HCT116 (cell line): Measurements from ENCODE around the gene ABHD1. TPM values are rescaled to one million over a fixed set of nuclear protein-coding genes. Genes with fewer than 3 reads are reported as not detected.

Experiments
- ATAC-seq: fragments of 200-7000 bp; cut with Tn5 transposase; 2 replicates; pipeline ENCODE4 v1.9.1; 2020; ENCODE audit warnings: mild to moderate bottlenecking, moderate library complexity
- BruUV-seq: library from RNA; stranded (reverse); fragments of 400-500 nt; replicated peaks from 2 replicates; lab custom pipeline; 2021; lab: Mats Ljungman, UMichigan
- CTCF ChIA-PET: fragments of 300-600 bp; sonication (Branson Sonifier 250); formaldehyde crosslinking; loops from one replicate; lab custom pipeline; 2021; ENCODE audit warnings: antibody characterized with exemption; lab: Charles Lee
- POLR2A ChIA-PET: fragments of 300-600, 350-600 bp; sonication (Branson Sonifier 250); formaldehyde crosslinking; loops from one replicate; lab custom pipeline; 2021; ENCODE audit warnings: antibody characterized with exemption; lab: Charles Lee
- RAD21 ChIA-PET, 2 experiments: fragments of 300-600 bp; sonication (Branson Sonifier 250); formaldehyde crosslinking; loops; one replicate each; lab custom pipeline; 2023; ENCODE audit warnings: low total read pairs in 2 of 2; ENCODE audit not compliant: uncharacterized antibody in 2 of 2, unreplicated experiment in 2 of 2, low non-redundant PET in 1 of 2; lab: Charles Lee
- DNase-seq: peaks from one replicate; pipeline ENCODE4 v3.0.0-alpha.2; 2010; ENCODE audit warnings: low read depth, low spot score
- H2AFZ ChIP-seq: fragments of 200-600 bp; shearing (Covaris generic), sonication (generic); 2 replicates; pipeline ENCODE4 v1.6.1; 2017; ENCODE audit warnings: low read depth, mixed run types, mixed read lengths, antibody characterized with exemption, low read length; ENCODE audit not compliant: poor library complexity, severe bottlenecking
- H3K27ac ChIP-seq: 2 replicates; pipeline ENCODE4 v1.5.1; 2012; ENCODE audit warnings: low read depth, low read length
- H3K27me3 ChIP-seq: fragments of 200-600 bp; sonication (generic); 2 replicates; pipeline ENCODE4 v1.6.1; 2016; ENCODE audit warnings: mixed run types, low read length, mixed read lengths; ENCODE audit not compliant: insufficient read depth
- H3K36me3 ChIP-seq, 2 experiments: fragments of 200-500 bp in 1 of 2; fragments of 200-600 bp in 1 of 2; sonication (Bioruptor generic) in 1 of 2; sonication (generic) in 1 of 2; 2 replicates each; pipeline versions ENCODE4 v1.5.1 to v1.6.1; 2014 to 2016; ENCODE audit warnings: low read length in 2 of 2, inconsistent platforms in 1 of 2, mixed read lengths in 1 of 2, mixed run types in 1 of 2; ENCODE audit not compliant: insufficient read depth in 2 of 2, control insufficient read depth in 1 of 2
- H3K4me1 ChIP-seq, 2 experiments: fragments of 200-600 bp in 1 of 2; sonication (generic) in 1 of 2; 2 replicates each; pipeline versions ENCODE4 v1.5.1 to v1.6.1; 2012 to 2017; ENCODE audit warnings: low read length in 2 of 2, inconsistent platforms in 1 of 2, mild to moderate bottlenecking in 1 of 2, mixed read lengths in 1 of 2, mixed run types in 1 of 2, moderate library complexity in 1 of 2; ENCODE audit not compliant: insufficient read depth in 2 of 2, control insufficient read depth in 1 of 2
- H3K4me2 ChIP-seq: fragments of 200-600 bp; sonication (generic); 2 replicates; pipeline ENCODE4 v1.6.1; 2017; ENCODE audit warnings: mixed run types, low read length, mixed read lengths
- H3K4me3 ChIP-seq, 2 experiments: fragments of 200-600 bp in 1 of 2; sonication (generic) in 1 of 2; replicated peaks in 1 of 2; 2 replicates each; pipeline ENCODE4 v1.5.1; 2011 to 2016; ENCODE audit warnings: low read length in 2 of 2, control low read depth in 1 of 2, low read depth in 1 of 2, mild to moderate bottlenecking in 1 of 2, mixed read lengths in 1 of 2, mixed run types in 1 of 2
- H3K79me2 ChIP-seq: fragments of 200-600 bp; sonication (generic); 2 replicates; pipeline ENCODE4 v1.6.1; 2017; ENCODE audit warnings: mild to moderate bottlenecking, mixed run types, low read length, moderate library complexity, mixed read lengths; ENCODE audit not compliant: insufficient read depth
- H3K9ac ChIP-seq: fragments of 200-600 bp; sonication (generic); 2 replicates; pipeline ENCODE4 v1.6.1; 2016; ENCODE audit warnings: low read length, mixed read lengths
- H3K9me2 ChIP-seq: fragments of 200-600 bp; sonication (generic), shearing (Covaris generic); 2 replicates; pipeline ENCODE4 v1.6.1; 2017; ENCODE audit warnings: mixed run types, mild to moderate bottlenecking, moderate library complexity; ENCODE audit not compliant: insufficient read depth
- H3K9me3 ChIP-seq, 2 experiments: fragments of 200-500 bp in 1 of 2; fragments of 200-600 bp in 1 of 2; sonication (Bioruptor generic) in 1 of 2; sonication (generic) in 1 of 2; 2 replicates each; pipeline ENCODE4 v1.6.1; 2014 to 2017; ENCODE audit warnings: low read length in 2 of 2, mixed read lengths in 2 of 2, inconsistent platforms in 1 of 2, low read depth in 1 of 2, mild to moderate bottlenecking in 1 of 2, mixed run types in 1 of 2, moderate library complexity in 1 of 2; ENCODE audit not compliant: control insufficient read depth in 1 of 2, insufficient read depth in 1 of 2
- H4K20me1 ChIP-seq: fragments of 200-600 bp; sonication (generic), shearing (Covaris generic); 2 replicates; pipeline ENCODE4 v1.6.1; 2017; ENCODE audit warnings: mixed run types, mild to moderate bottlenecking, moderate library complexity; ENCODE audit not compliant: insufficient read depth
- ATF3 ChIP-seq: IDR thresholded peaks from 2 replicates; pipeline ENCODE4 v1.6.1; 2012
- CBX3 ChIP-seq: IDR thresholded peaks from 2 replicates; pipeline ENCODE4 v1.6.1; 2012; ENCODE audit warnings: low read depth
- CEBPB ChIP-seq: IDR thresholded peaks from 2 replicates; pipeline ENCODE4 v1.6.1; 2012; ENCODE audit warnings: low read depth
- EZH2 ChIP-seq: fragments of 200-600 bp; sonication (generic); IDR thresholded peaks from 2 replicates; pipeline ENCODE4 v1.6.1; 2017; ENCODE audit warnings: antibody characterized with exemption, mixed run types
- JUND ChIP-seq: IDR thresholded peaks from 2 replicates; pipeline ENCODE4 v1.6.1; 2012
- POLR2A ChIP-seq: IDR thresholded peaks from 2 replicates; pipeline ENCODE4 v1.7.0; 2011; ENCODE audit warnings: borderline replicate concordance; ENCODE audit not compliant: insufficient read depth, insufficient read length; ENCODE audit errors: extremely low read depth
- POLR2AphosphoS5 ChIP-seq: IDR thresholded peaks from 2 replicates; pipeline ENCODE4 v1.6.1; 2011; ENCODE audit warnings: mild to moderate bottlenecking, low read depth, low read length, moderate library complexity
- RAD21 ChIP-seq: IDR thresholded peaks from 2 replicates; pipeline ENCODE4 v1.6.1; 2012; ENCODE audit warnings: low read depth, mild to moderate bottlenecking
- SIN3A ChIP-seq: IDR thresholded peaks from 2 replicates; pipeline ENCODE4 v1.6.1; 2012; ENCODE audit warnings: low read depth
- SP1 ChIP-seq: IDR thresholded peaks from 2 replicates; pipeline ENCODE4 v1.6.1; 2012; ENCODE audit warnings: low read depth
- SRF ChIP-seq: IDR thresholded peaks from 2 replicates; pipeline ENCODE4 v1.6.1; 2012; ENCODE audit warnings: low read depth
- YY1 ChIP-seq: IDR thresholded peaks from 2 replicates; pipeline ENCODE4 v1.6.1; 2011; ENCODE audit warnings: low read length, low read depth, moderate library complexity, mild to moderate bottlenecking; ENCODE audit not compliant: insufficient replicate concordance; ENCODE audit errors: extremely low read depth
- ZFX ChIP-seq: fragments of 450-650 bp; IDR thresholded peaks from 2 replicates; pipeline ENCODE4 v1.6.1; 2017
- ZNF274 ChIP-seq: fragments of 200-500 bp; sonication (Bioruptor generic); IDR thresholded peaks from 2 replicates; pipeline ENCODE4 v1.6.1; 2014; ENCODE audit warnings: mild to moderate bottlenecking, low read depth, low read length, inconsistent platforms
- intact Hi-C: fragments of 100-400 bp; cut with micrococcal nuclease; formaldehyde crosslinking; loops from 2 replicates; pipeline ENCODE4 v1.10.0; 2022
- total RNA-seq: library from RNA; stranded (reverse); gene quantifications from one replicate; pipeline ENCODE4 v1.2.1, GENCODE V29; 2021; ENCODE audit not compliant: unreplicated experiment
- TF ChIP-seq, protein P1 (sequence below): IDR thresholded peaks from 2 replicates; pipeline ENCODE4 v1.6.1; 2011; ENCODE audit warnings: mild to moderate bottlenecking, low read length, moderate library complexity; ENCODE audit not compliant: insufficient replicate concordance; ENCODE audit errors: extremely low read depth
- TF ChIP-seq, protein P2 (sequence below): IDR thresholded peaks from 2 replicates; pipeline ENCODE4 v1.6.1; 2012
- TF ChIP-seq, protein P3 (sequence below), 3 experiments: fragments of 200-600 bp in 1 of 3; sonication (generic) in 1 of 3; IDR thresholded peaks in 2 of 3; conservative IDR thresholded peaks in 1 of 3; 2 replicates each; pipeline ENCODE4 v1.5.1; 2012 to 2017; ENCODE audit warnings: low read depth in 2 of 3, low read length in 2 of 3, antibody characterized with exemption in 1 of 3, borderline replicate concordance in 1 of 3, control low read depth in 1 of 3, mild to moderate bottlenecking in 1 of 3, mixed read lengths in 1 of 3, mixed run types in 1 of 3, moderate library complexity in 1 of 3; ENCODE audit not compliant: insufficient read depth in 1 of 3

Gene ABHD1
- total RNA-seq, 1 experiment from 2014 or later = not detected

DNA sequence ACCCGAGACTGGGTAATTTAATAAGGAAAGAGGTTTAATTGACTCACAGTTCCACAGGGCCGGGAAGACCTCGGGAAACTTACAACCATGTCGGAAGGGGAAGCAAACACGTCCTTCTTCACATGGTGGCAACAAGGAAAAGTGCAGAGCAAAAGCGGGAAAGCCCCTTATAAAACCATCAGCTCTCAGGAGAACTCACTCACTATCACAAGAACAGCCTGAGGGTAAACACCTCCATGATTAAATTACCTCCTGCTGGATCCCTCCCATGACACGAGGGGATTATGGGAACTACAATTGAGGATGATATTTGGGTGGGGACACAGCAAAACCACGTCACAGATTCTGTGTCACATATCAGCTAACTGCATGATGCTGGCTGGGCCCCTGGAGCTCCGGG, 36.6 kb downstream of the ABHD1 start (continued):
- TF ChIP-seq, protein P1, sequence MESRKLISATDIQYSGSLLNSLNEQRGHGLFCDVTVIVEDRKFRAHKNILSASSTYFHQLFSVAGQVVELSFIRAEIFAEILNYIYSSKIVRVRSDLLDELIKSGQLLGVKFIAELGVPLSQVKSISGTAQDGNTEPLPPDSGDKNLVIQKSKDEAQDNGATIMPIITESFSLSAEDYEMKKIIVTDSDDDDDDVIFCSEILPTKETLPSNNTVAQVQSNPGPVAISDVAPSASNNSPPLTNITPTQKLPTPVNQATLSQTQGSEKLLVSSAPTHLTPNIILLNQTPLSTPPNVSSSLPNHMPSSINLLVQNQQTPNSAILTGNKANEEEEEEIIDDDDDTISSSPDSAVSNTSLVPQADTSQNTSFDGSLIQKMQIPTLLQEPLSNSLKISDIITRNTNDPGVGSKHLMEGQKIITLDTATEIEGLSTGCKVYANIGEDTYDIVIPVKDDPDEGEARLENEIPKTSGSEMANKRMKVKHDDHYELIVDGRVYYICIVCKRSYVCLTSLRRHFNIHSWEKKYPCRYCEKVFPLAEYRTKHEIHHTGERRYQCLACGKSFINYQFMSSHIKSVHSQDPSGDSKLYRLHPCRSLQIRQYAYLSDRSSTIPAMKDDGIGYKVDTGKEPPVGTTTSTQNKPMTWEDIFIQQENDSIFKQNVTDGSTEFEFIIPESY = no peak
- TF ChIP-seq POLR2AphosphoS5 (no peak), ZFX (no peak), RAD21 (no peak), ATF3 (no peak), CBX3 (no peak), EZH2 (no peak), JUND (no peak), CEBPB (no peak)
- TF ChIP-seq, protein P2, sequence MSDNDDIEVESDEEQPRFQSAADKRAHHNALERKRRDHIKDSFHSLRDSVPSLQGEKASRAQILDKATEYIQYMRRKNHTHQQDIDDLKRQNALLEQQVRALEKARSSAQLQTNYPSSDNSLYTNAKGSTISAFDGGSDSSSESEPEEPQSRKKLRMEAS = no peak

DNA sequence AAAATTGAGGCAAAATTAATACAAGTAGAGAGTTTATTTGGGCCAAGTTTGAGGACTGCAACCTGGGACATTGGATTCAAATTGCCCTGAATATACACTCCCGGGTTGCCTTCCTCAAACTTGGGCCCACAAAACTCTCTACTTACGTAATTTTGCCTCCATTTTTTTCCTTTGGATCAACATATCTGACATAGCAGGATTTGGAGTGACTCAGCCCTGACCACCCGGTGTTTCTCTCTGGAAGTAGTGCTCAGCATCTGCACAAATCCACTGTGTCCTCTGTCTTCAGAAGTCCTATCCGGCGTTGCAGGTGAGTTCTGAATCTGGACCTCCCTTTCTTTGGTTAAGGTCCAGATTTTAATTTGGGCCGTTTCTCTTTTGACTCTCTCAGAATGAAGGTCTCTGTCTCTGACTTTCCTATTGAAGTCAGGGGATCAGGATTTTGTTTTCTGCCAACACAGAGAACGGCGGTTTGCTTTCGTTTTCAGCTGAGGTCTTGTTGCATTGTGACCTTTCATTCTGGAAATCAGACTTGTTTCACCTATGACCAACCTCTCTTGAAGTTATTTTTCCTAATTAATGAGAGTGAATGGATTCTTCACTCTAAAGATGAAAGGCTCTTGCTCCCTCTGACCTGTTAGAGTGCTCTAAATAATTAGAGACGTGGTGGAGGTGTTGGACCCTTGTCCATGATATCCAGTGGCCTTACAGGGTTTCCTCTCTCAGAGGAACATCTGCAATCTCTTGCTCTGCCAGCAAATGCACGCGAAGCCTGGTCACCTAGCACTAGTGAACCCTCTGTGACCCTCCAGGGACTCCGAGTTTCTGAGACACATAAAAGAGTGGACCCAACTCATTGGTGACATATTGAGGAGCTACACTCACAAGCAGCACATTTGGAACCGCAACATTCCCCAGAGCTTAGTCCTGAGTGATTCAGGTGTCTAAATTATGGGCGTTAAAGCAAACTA, 38.8 kb downstream of the ABHD1 start:
- Histone ChIP-seq H3K27me3 (no peaks in the 10 kb centered on the region), H3K4me1 (0 out of 4 replicates have a peak, but pooled peaks cover 0 to 3% of the 10 kb centered on the region in 2 experiments), H3K9me3 (no peaks in the 10 kb centered on the region), H3K9ac (no peak overlapping the region), H3K4me3 (no peak overlapping the region), H3K9me2 (no peaks in the 10 kb centered on the region), H3K27ac (no peak overlapping the region), H3K36me3 (no peaks in the 10 kb centered on the region), H4K20me1 (no peaks in the 10 kb centered on the region), H3K4me2 (no peak overlapping the region), H2AFZ (no peak overlapping the region), H3K79me2 (no peaks in the 10 kb centered on the region)
- BruUV-seq = no TSS peak
- ATAC-seq (no peak), DNase-seq (no peak)
- ChIA-PET POLR2A (no interaction called here), CTCF (interaction anchor here (1.7 kb wide), 1 partner anchor 7 kb away, joined by 5 read pairs; no protein-coding TSS in a partner anchor), RAD21 (no interaction called here)
- intact Hi-C loops = no loop called here
- TF ChIP-seq SP1 = no peak
- TF ChIP-seq POLR2A = no peak
- TF ChIP-seq SIN3A = no peak
- TF ChIP-seq ATF3 = no peak
- TF ChIP-seq CBX3 = no peak
- TF ChIP-seq SRF = no peak
- TF ChIP-seq, protein P1 = no peak
- no peak for TF ChIP-seq CEBPB
- no peak for TF ChIP-seq YY1
- TF ChIP-seq, protein P3, sequence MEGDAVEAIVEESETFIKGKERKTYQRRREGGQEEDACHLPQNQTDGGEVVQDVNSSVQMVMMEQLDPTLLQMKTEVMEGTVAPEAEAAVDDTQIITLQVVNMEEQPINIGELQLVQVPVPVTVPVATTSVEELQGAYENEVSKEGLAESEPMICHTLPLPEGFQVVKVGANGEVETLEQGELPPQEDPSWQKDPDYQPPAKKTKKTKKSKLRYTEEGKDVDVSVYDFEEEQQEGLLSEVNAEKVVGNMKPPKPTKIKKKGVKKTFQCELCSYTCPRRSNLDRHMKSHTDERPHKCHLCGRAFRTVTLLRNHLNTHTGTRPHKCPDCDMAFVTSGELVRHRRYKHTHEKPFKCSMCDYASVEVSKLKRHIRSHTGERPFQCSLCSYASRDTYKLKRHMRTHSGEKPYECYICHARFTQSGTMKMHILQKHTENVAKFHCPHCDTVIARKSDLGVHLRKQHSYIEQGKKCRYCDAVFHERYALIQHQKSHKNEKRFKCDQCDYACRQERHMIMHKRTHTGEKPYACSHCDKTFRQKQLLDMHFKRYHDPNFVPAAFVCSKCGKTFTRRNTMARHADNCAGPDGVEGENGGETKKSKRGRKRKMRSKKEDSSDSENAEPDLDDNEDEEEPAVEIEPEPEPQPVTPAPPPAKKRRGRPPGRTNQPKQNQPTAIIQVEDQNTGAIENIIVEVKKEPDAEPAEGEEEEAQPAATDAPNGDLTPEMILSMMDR (IDR thresholded peaks at IDR 0.05 in 2 of 3, conservative IDR thresholded peaks at IDR 0.05 in 1 of 3; ENCODE audit: borderline replicate concordance in 1 of 3, insufficient read depth in 1 of 3, low read depth in 2 of 3, low read length in 2 of 3) = no peak
- no peak for TF ChIP-seq ZNF274
- no peak for TF ChIP-seq ZFX
